T-helper 1 cell treated with Interleukin-12 subunit alpha and Interleukin-12 subunit beta and Interleukin-4 antibody, amounts not matched to agents 30 ng/mL and 1 ng/mL, for 36 hours (primary cell): ENCODE measurements around the gene IFI27L1. TPM values are rescaled to one million over a fixed set of nuclear protein-coding genes. Genes with fewer than 3 reads are reported as not detected.

Experiments
- intact Hi-C: fragments of 100-400 bp; cut with micrococcal nuclease; formaldehyde crosslinking; loops from one replicate; pipeline ENCODE4 v1.15.1; 2024
- total RNA-seq: library from RNA; stranded (reverse); gene quantifications from 2 replicates; pipeline ENCODE4 v1.2.3, GENCODE V29; 2022

Gene IFI27L1
- total RNA-seq, 1 donor from 2014 or later = 32.4 TPM

- intact Hi-C loops = no loop called here
Measured at GRCh38 chr14:94113490-94113889, 32.4 kb downstream of the IFI27L1 start.

DNA sequence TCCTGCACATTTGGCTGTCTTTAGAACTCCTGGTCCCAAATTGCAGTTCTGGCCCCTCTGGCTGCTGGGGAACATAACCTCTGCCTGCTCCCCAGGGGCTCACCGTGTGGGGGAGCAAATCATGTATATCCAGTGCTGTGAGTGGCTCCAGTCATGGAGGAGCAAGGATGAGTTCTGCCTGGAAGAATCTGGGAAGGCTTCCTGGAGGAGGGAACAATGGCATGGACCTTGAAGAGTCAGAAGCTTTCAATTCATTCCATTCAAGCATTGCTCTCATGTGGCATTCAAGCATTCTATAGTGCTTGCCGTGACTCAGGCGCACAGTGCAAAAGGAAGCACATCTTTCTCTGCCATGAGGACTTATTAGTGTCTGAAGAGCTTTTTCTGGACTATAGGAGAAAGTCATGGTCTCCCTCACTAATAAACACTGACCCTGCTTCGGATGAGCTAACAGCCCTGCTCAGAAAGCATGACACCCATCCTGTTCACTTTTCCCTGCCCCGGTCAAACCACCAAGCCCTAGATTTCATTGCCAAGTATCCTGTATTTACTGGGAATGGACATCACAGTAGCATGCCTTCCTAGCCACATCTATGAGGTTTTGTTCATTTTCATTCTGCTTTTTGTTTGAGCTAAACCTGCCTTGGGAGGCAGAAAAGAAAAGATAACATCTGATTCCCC is 32.9 kb downstream of the IFI27L1 start:
- intact Hi-C loops = no loop called here

- intact Hi-C loops = no loop called here
Measured at GRCh38 chr14:94114589-94115057, 33.5 kb downstream of the IFI27L1 start.

GRCh38 chr14:94115058-94115591 is 34.0 kb downstream of the IFI27L1 start:
- intact Hi-C loops = no loop called here

DNA sequence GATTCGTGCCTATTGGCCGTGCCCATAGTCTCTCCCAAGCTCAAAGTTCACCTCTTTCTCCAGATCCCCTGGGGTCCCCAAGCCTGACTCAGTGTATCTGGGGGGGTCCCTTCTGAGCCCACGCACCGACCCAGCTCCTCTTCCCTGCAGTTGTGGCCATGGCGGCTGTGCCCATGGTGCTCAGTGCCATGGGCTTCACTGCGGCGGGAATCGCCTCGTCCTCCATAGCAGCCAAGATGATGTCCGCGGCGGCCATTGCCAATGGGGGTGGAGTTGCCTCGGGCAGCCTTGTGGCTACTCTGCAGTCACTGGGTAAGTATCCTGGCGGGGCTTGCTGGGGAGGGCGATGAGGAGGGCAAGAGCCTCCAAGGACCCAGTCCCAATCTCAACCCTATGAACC is 34.5 kb downstream of the IFI27L1 start:
- intact Hi-C loops = no loop called here

DNA sequence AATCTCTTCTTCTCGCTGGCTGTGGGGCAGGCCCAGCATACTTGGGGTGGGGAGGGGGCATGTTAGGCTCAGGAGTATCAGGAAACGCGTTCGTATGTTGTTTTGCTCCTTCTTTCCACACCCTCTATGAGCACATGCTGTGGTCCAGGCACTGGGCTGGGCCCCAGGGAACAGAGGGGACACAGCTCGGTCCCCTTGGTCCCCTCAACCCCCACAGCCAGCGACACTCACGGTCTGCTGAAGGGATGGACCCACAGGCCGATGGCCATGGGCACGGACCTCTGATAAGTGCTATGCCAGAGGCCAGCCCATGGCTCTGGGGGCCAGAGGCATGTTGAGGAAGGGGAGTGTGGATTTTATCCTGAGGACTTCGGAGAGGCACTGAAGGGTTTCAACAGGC is 35.6 kb downstream of the IFI27L1 start:
- intact Hi-C loops = no loop called here

GRCh38 chr14:94117856-94118255 is 36.7 kb downstream of the IFI27L1 start:
- intact Hi-C loops = no loop called here

- intact Hi-C loops = no loop called here
Measured at GRCh38 chr14:94119071-94119470, 38.0 kb downstream of the IFI27L1 start.

DNA sequence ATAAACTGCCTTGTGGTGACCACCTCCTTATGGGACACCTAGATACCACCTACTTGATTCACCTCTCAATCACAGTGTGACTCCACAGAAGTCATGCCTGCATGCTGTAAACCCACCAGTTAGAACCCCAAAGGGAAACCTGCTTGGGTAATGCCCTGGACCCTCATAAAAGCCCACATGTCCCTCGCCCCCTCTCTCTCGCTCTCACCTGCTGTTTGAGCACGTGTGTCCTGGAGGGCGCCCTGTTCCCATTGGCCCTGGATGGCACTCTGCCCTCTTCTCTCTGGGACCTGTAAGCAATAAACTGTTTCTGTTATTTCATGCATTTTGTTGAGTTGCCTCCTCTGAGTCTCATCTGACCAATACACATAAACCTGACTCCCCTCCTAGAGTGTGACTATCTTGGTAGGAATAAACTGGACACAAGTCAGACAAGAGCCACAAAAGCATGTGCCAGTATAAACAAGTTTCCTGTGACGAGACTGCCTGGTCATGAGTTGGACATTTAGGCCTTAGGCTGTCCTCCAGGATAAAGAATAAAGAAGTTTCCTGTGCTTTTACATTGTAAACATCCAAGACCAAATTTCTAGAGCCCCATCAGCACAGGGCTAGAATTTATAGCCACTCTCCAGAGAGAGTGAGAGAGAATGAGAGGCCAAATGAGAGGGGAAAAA is 39.7 kb downstream of the IFI27L1 start:
- intact Hi-C loops = no loop called here

GRCh38 chr14:94121485-94121884 is 40.4 kb downstream of the IFI27L1 start:
- intact Hi-C loops = no loop called here

DNA sequence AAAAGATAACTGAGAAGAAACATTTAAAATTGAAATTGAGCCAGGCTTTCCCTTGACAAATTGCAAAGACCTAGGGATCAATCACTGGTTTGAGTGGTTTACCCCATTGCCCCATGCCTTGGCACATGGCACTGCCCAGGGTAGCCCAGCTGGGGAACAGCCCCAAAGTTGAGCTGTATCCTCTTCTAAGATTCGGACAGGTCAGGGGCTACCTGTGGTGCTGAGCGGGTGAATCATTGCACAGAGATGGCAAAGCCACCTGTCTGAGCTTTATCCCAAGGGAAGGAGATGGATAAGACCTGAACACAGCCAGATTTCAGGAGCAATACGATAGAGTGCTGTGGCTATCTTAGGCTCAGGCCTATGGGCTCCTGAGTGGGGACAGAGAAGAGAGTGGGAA is 41.3 kb downstream of the IFI27L1 start:
- intact Hi-C loops = no loop called here

DNA sequence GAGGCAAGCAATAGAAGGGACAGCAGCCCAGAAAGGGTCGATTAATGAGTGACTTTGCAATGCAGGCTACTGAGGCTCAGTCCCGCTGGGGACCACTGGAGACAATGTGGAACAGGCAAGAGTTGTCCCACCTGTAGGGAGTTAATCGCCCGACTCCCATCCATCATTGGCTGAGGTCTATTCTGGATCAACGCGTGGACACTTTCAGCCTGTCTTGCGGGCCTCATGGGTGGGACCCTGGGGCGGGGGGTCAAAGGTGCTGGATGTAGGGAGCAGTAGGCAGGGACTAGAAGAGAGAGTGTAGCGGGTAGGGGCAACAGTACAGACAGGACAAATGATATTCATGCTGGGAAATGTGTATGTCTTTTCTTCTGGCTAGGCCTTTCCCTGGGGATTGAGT is 42.2 kb downstream of the IFI27L1 start:
- intact Hi-C loops = no loop called here

- intact Hi-C loops = no loop called here
Measured at GRCh38 chr14:94123868-94124267, 42.8 kb downstream of the IFI27L1 start.

DNA sequence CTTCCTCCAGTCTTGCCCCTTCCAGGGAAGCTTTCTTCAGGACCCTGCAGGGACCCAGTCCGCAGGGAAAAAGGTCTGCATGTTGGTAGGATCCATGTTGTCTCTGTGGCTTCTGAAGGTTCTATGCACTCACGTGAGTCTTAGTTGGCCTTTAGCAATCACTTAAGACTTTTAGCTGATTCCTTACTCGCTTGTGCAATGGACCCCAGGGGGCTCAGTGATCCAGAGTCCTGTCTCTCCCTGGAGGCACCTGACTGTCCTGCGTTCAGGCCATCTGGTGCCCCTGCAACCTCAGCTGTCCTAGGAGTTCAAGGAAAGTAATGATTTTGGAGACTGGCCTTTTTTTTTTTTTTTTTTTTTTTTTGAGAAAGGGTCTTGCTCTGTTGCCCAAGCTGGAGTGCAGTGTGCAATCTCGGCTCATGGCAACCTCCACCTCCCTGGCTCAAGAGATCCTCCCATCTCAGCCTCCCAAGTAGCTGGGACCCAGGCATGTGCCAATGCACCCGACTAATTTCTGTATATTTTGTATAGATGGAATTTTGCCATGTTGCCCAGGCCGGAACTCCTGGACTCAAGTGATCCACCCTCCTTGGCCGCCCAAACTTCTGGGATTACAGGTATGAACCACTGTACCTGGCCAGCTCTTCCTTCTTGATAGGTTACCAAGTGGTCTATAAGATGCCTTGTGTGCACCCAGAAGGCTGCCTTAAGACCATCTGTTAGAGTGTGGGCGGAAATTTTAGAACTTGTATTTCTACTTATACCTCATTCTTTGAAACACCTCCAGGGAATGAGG is 43.7 kb downstream of the IFI27L1 start:
- intact Hi-C loops = no loop called here

GRCh38 chr14:94125659-94126418 is 44.7 kb downstream of the IFI27L1 start:
- intact Hi-C loops = no loop called here

DNA sequence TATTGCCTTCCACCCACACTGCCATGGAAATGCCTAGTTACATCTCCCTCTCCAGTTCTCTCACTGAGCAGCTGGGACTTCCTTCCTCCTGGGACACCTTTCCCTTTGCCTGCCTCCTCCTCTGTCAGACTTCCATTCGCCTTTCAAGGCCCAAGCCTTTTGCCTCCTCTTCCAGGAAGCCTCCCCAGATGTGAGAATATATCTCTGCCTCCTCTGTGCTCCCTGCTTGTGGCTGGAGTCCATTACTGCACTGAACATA is 45.2 kb downstream of the IFI27L1 start:
- intact Hi-C loops = no loop called here

GRCh38 chr14:94126800-94127199 is 45.7 kb downstream of the IFI27L1 start:
- intact Hi-C loops = no loop called here

GRCh38 chr14:94127330-94127729 is 46.2 kb downstream of the IFI27L1 start:
- intact Hi-C loops = no loop called here

- intact Hi-C loops = no loop called here
Measured at GRCh38 chr14:94128216-94128839, 47.2 kb downstream of the IFI27L1 start.

DNA sequence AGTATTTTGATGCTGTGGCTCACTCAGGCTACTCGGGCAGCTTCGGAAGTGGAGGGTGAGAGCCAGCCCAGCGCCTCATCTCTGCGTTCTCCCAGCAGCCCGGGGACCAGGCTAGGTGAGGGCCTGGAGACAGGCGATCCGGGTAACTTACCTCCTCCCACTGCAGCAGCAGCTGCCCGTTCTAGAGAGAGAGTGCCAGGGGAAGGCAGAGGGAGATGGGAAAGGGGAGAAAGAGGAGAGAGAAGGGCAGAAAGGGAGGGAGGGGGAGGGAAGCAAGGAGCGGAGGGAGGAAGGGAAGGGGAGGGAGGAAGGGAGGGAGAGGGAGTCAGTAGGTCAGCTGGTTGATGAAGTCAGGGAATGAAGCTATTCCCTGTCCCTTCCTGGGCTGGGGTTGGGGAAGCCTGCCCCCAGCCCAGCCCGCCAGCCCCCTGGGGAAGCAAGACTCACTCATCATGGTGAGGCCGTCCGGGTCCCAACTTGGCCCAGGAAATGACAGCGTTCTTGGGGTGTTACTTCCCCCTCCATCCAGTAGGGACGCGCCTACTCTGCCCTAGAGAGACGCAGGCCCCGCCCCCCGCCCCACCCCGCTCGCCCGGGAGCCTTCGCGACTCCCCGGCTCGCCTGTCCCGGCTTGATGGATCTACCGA is 48.1 kb downstream of the IFI27L1 start, which contains the start of gene IFI27L2:
Gene IFI27L2, minus strand, starts transcription at position 494 of the 647 bp plus-strand sequence. Its CDS starts 40 bp downstream, at position 454.
- intact Hi-C loops = loop anchor here (1.0 kb wide), 4 partner anchors 45 to 170 kb away; partner anchors contain the start of genes DDX24, IFI27L1 and PPP4R4
